Choroid plexus epithelial cell (primary cell): ENCODE results near the gene GPAT3.
A peak's percentile ranks its signal among the peaks of the same experiment; 100 is the strongest.

Experiments
- DNase-seq: peaks from one replicate; pipeline ENCODE4 v3.0.0-alpha.2; 2010; ENCODE audit warnings: low read depth
- H3K4me3 ChIP-seq: 2 replicates; pipeline ENCODE4 v1.5.1; 2011; ENCODE audit warnings: low read depth, mild to moderate bottlenecking, control low read depth, low read length, moderate library complexity
- TF ChIP-seq, protein P1 (sequence below): conservative IDR thresholded peaks from 2 replicates; pipeline ENCODE4 v1.5.1; 2011; ENCODE audit warnings: low read depth, mild to moderate bottlenecking, control low read depth, inconsistent platforms, low read length, moderate library complexity

Gene GPAT3

DNA sequence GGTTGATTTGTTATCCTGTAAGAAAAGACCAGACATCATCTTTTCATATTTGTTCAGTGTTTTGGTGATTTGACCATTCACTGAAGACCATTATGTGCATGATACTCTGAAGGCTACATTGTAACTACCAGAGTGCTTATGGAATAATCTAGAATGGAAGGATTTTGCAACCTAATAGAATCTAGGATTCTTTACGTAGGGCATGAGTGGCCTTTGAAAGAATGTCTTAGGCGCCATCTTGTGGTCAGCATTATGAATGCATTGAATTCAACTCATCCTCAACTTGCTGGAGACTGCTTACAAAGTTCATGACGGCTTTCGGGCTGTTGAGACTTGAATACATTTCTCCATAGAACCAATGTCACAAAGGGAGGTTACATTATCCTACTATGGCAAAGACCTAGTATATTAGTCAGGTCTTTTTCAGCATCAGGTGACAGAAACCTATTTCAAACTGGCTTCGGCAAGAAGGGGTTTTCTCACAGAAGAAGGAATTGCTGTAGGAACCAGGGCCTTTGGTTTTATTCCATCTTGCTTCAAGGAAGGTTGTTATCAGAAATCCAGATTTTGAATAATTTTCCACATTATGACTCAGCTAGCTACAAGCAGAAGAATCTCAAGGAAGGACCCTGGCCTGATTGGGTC lies 104.1 kb downstream of the GPAT3 start:
- DNase-seq = peak; percentile 91
- TF ChIP-seq, protein P1, sequence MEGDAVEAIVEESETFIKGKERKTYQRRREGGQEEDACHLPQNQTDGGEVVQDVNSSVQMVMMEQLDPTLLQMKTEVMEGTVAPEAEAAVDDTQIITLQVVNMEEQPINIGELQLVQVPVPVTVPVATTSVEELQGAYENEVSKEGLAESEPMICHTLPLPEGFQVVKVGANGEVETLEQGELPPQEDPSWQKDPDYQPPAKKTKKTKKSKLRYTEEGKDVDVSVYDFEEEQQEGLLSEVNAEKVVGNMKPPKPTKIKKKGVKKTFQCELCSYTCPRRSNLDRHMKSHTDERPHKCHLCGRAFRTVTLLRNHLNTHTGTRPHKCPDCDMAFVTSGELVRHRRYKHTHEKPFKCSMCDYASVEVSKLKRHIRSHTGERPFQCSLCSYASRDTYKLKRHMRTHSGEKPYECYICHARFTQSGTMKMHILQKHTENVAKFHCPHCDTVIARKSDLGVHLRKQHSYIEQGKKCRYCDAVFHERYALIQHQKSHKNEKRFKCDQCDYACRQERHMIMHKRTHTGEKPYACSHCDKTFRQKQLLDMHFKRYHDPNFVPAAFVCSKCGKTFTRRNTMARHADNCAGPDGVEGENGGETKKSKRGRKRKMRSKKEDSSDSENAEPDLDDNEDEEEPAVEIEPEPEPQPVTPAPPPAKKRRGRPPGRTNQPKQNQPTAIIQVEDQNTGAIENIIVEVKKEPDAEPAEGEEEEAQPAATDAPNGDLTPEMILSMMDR = peak; percentile 81
- H3K4me3 ChIP-seq = no peak overlapping the region

GRCh38 chr4:83643036-83643435 lies 107.1 kb downstream of the GPAT3 start:
- no peak for DNase-seq
- H3K4me3 ChIP-seq = no peak overlapping the region
- TF ChIP-seq, protein P1 = no peak

- TF ChIP-seq, protein P1 = peak; percentile 72
- peak; percentile 85 for DNase-seq
- no peak overlapping the region for H3K4me3 ChIP-seq
These were observed 109.1 kb downstream of the GPAT3 start for GRCh38 chr4:83644677-83645659.

DNA sequence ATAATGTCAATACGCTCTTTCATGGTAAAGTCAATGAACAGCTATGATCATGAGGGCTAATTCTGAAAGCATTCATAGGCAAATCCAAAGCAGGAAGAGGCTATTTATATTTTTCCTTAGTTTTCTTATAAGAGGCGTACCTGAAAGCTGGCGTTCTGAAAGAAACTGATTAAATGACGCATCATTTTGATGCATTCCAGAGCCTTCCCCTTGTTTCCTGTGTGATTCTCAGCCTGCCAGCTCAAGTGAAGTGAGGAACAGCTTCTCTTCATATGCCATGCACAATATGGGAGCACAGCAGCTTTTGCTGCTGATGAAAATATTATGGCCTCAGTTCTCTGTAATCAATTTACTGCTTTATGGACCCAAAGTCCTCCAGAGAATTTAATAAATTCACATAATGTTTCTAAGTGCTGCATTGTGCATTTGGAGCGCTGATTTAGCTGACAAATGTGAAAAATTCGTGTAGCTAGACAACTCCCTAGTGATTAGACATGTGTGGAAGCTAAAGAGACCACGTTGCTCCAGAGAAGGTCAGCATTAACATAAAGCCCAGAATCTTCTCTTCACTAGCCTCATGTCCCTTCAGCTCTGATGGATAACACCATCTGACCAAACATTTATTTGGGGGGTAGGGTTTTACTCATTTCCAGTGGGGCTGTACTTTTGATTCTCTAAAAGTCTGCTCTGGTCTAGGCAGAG lies 110.8 kb downstream of the GPAT3 start:
- no peak for DNase-seq
- TF ChIP-seq, protein P1 = no peak
- no peak overlapping the region for H3K4me3 ChIP-seq

DNA sequence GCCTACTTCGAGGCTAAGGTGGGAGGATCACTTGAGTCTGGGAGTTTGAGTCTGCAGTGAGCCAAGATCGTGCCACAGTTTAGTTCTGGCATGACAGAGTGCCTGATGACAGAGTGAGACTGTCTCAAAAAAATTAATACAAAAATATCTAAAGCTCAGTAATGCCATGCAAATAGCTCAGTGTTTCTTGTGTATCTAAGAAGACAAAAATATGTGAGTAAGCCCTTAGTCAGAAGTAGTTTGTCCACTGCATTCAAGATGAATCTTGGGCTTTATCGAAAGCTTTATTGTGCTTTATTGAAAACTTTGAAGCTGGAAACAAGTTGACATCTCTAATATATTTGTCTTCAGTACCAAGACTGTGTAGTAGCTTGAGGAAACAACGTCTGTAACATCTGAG lies 115.9 kb downstream of the GPAT3 start:
- no peak overlapping the region for H3K4me3 ChIP-seq
- TF ChIP-seq, protein P1 = no peak
- DNase-seq = no peak
